ENCODE data around the gene FADS3.

The FADS3 gene

DNA sequence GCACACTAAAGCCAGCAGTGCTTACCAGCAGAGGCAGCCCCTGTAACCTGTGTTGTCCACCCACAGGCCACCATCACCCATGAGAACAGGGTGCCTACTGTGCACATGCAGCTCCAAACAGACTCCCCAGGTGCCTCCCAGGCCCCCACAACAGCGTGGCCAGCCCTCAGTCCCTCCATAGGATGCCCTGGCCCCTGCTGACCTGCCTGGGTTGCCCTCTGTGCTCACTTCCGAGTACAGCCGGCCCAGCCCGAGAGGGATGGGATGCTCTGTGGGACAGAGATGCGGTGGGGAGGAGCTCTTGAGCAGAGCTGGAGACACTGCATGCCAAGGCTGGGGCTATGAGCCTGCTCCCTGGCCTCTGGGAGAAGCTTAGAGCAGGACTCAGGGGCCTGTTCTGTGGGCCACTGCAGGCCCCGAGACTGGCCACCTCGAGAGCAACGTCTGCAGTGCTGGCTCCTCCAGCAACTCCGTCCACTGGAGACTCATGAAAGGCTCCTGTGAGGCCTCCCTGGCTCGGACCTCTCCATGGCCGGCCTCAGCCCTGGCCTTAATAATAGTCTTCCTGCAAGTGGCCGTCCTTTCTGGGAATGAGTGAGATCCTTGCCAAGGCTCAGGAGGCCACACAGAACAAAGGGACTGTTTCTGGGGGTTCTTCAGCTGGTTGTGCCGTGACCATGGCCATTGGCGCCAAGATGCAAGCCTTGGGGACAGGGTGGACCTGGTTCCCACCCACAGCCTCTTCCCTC lies 36.2 kb downstream of the FADS3 start:
- TF ChIP-seq, protein P1, sequence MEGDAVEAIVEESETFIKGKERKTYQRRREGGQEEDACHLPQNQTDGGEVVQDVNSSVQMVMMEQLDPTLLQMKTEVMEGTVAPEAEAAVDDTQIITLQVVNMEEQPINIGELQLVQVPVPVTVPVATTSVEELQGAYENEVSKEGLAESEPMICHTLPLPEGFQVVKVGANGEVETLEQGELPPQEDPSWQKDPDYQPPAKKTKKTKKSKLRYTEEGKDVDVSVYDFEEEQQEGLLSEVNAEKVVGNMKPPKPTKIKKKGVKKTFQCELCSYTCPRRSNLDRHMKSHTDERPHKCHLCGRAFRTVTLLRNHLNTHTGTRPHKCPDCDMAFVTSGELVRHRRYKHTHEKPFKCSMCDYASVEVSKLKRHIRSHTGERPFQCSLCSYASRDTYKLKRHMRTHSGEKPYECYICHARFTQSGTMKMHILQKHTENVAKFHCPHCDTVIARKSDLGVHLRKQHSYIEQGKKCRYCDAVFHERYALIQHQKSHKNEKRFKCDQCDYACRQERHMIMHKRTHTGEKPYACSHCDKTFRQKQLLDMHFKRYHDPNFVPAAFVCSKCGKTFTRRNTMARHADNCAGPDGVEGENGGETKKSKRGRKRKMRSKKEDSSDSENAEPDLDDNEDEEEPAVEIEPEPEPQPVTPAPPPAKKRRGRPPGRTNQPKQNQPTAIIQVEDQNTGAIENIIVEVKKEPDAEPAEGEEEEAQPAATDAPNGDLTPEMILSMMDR (IDR thresholded peaks at IDR 0.05; ENCODE audit: low read depth, low read length), result no peak
- no peak for DNase-seq (ENCODE audit: extremely low read depth, low read depth)

DNA sequence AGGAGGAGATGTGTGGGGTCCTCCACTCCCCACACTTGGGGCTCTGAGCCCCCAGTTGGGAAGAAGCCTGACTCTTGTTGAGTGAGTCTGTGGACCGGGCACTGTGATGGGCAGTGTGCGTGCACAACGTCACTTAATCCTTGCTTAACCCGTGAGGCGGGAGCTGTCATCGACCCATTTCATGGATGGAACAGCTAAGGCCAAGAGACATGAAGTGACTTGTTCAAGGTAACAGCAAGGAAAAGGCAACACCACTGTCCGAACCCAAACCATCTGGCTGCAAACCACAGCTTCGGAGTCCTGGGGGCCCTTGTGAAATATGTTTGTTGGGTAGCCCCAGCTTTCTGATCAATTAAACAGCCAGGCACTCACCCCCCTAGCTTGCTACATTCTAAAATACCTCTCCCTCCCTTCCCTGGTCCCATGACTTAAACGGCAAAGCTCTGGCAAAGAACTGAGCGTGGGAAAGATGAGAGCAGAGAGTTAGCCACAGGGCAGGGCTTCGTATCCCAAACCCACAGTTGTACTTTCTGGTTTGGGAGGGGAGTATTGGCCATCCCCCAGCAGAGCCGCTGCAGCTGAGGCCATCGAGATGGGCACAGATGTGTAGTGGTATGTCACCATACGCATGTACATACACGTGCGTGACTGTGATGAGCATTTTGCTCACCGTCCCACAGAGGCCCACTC lies 37.0 kb downstream of the FADS3 start:
- DNase-seq (ENCODE audit: extremely low read depth, low read depth), result no peak

GRCh38 chr11:61853698-61854169 lies 37.6 kb downstream of the FADS3 start:
- DNase-seq (ENCODE audit: extremely low read depth, low read depth), result no peak
- TF ChIP-seq, protein P1 (IDR thresholded peaks at IDR 0.05; ENCODE audit: low read depth, low read length), result no peak

More for the DNA sequence above, 37.0 kb downstream of the FADS3 start:
- TF ChIP-seq, protein P1 (IDR thresholded peaks at IDR 0.05; ENCODE audit: low read depth, low read length), result no peak

- TF ChIP-seq, protein P1 (IDR thresholded peaks at IDR 0.05; ENCODE audit: low read depth, low read length), result no peak
- no peak for DNase-seq (ENCODE audit: extremely low read depth, low read depth)
These were observed 39.4 kb downstream of the FADS3 start for GRCh38 chr11:61851900-61852295.

DNA sequence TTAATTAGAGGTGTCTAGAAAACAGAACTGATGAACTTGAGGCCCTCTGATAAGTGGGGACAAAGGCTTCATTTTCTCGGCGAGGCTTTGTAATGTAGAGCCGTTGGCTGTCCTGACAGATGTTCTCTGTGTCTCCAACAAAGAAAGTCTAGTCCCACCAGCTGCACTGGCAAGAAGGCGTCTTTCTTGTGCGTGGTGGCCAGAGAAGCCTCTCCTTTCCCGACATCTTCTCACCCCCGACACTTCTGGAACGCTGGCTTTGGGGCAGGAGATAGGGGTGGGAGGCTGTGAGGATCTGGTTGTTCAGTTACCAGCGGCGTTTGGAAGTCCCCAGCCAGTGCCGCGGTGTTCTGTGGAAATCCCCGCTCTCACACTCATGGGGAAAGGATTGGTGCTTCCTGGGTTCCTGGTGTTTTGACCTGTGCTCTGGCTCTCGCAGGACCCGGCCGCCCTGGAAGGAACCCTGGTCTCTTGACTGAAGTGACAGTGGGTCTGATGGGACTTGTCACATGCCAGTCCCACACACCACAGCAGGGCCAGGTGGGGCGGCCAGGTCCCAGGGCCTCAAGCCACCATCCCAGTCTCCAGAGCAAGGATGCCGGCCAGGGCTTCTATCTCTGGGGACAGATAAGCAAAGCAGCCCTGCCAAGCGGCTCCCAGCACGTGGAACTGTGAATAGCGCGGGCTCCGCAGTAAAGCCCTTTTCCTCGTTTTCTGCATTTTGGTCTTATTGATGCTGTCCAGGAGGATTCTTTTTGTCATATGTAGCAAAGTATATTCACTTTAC lies 40.0 kb downstream of the FADS3 start:
- DNase-seq (ENCODE audit: extremely low read depth, low read depth), result no peak
- TF ChIP-seq, protein P1 (IDR thresholded peaks at IDR 0.05; ENCODE audit: low read depth, low read length), result no peak

DNA sequence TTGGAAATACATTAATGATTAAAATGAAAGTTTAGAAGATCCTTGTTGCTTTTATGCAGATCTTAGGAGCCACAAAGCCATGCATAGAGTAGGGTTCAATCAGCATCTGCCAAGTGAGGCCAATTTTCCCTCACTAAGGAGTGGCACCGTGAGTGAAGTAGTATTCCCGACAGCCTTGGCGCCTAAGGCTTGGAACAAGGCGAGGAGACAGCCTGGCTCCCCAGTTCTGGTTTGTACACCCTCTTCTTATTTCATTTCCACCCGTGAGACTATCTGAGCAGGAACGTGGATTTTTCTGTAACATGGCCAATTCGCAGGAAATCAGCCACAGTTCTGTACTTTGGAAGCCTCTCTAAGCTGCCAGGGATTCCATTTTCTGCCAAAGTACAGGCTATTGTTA lies 40.7 kb downstream of the FADS3 start:
- no peak for DNase-seq (ENCODE audit: extremely low read depth, low read depth)
- TF ChIP-seq, protein P1 (IDR thresholded peaks at IDR 0.05; ENCODE audit: low read depth, low read length), result no peak
